ENCODE measurements around the gene COL4A3. TPM values are rescaled to one million over a fixed set of nuclear protein-coding genes. Genes with fewer than 3 reads are reported as not detected.

Gene COL4A3
- total RNA-seq, 1 donor: not detected

DNA sequence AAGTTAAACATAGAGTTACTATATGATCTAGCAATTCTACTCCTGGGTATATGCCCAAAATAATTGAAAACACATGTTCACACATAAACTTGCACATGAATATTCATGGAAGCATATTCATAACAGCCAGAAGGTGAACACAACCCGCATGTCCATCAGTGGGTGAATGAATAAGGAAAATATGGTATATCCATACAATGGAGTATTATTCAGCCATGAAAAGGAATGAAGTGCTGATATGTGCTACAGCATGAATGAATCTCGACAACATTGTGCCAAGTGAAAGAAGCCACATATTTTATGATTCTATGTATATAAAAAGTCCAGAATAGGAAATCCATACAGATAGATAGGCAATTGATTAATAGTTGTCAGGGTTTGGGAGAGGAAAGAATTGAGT, 16.3 kb upstream of the COL4A3 start:
- Histone ChIP-seq H3K4me2 (ENCODE audit: insufficient read depth, low read length) (no peak overlapping the region), H3K4me1 (ENCODE audit: insufficient read depth, low read length) (peaks cover 5% of the 10 kb centered on the region), H3K9me3 (ENCODE audit: low read depth, low read length) (no peaks in the 10 kb centered on the region), H3K4me3 (ENCODE audit: insufficient read depth, low read length) (no peak overlapping the region), H3K36me3 (ENCODE audit: insufficient read depth, low read length) (no peaks in the 10 kb centered on the region), H3K27ac (ENCODE audit: low read depth, low read length) (no peak overlapping the region), H2AFZ (ENCODE audit: low read length) (no peak overlapping the region), H3K27me3 (ENCODE audit: insufficient read depth, low read length) (no peaks in the 10 kb centered on the region), H3K79me2 (ENCODE audit: insufficient read depth, low read length) (no peaks in the 10 kb centered on the region), H4K20me1 (ENCODE audit: insufficient read depth, low read length) (no peaks in the 10 kb centered on the region)
- TF ChIP-seq CTCF (IDR thresholded peaks at IDR 0.05; ENCODE audit: extremely low read depth, low read depth, low read length): no peak
- no peak for DNase-seq (ENCODE audit: insufficient read length, low spot score, missing footprints)

- Histone ChIP-seq H3K27me3 (ENCODE audit: insufficient read depth, low read length) (no peaks in the 10 kb centered on the region), H3K4me1 (ENCODE audit: insufficient read depth, low read length) (peaks cover 14% of the 10 kb centered on the region), H3K36me3 (ENCODE audit: insufficient read depth, low read length) (no peaks in the 10 kb centered on the region), H3K79me2 (ENCODE audit: insufficient read depth, low read length) (no peaks in the 10 kb centered on the region), H3K4me3 (ENCODE audit: insufficient read depth, low read length) (no peak overlapping the region), H4K20me1 (ENCODE audit: insufficient read depth, low read length) (no peaks in the 10 kb centered on the region), H3K9me3 (ENCODE audit: low read depth, low read length) (no peaks in the 10 kb centered on the region), H3K27ac (ENCODE audit: low read depth, low read length) (no peak overlapping the region), H3K4me2 (ENCODE audit: insufficient read depth, low read length) (no peak overlapping the region), H2AFZ (ENCODE audit: low read length) (no peak overlapping the region)
- no peak for TF ChIP-seq CTCF (IDR thresholded peaks at IDR 0.05; ENCODE audit: extremely low read depth, low read depth, low read length)
- no peak for DNase-seq (ENCODE audit: insufficient read length, low spot score, missing footprints)
Observed at GRCh38 chr2:227150222-227150936, 14.0 kb upstream of the COL4A3 start.

DNA sequence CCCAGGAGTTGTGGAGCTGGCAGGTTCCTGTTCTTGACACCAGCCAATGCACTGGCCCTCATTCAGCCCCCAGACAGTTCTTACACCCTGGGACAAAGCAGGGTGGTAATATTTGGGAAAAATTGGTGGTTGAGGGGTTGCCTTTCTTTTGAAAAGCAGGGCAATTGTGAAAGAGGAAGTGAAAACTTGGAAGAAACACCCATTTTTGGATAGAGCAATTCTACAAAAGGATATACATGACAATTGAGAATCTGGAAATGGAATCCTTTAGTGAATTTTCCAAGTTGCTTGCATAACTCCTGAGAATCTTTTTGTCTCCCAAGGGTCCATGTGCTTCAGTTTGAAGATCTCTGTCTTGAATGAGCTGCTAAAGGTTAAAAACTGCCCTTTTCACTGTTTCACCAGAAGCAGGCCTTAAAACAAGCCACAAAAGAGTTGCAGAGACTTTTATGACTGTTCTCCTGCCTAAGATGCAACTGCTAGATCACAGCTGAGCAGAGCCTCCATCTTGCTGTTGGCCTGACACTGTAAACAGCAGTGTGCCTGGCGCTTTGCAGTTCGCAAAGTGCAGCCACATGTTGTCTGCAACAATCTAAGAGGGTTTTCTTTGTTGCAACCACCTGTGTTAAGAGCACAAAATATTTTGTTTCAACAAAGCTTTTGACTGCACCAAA, 12.2 kb upstream of the COL4A3 start:
- no peak for DNase-seq (ENCODE audit: insufficient read length, low spot score, missing footprints)
- Histone ChIP-seq H3K4me3 (ENCODE audit: insufficient read depth, low read length) (no peak overlapping the region), H3K36me3 (ENCODE audit: insufficient read depth, low read length) (no peaks in the 10 kb centered on the region), H3K9me3 (ENCODE audit: low read depth, low read length) (no peaks in the 10 kb centered on the region), H3K4me2 (ENCODE audit: insufficient read depth, low read length) (no peak overlapping the region), H3K27me3 (ENCODE audit: insufficient read depth, low read length) (no peaks in the 10 kb centered on the region), H3K27ac (ENCODE audit: low read depth, low read length) (no peak overlapping the region), H3K79me2 (ENCODE audit: insufficient read depth, low read length) (no peaks in the 10 kb centered on the region), H3K4me1 (ENCODE audit: insufficient read depth, low read length) (peaks cover 13% of the 10 kb centered on the region), H4K20me1 (ENCODE audit: insufficient read depth, low read length) (no peaks in the 10 kb centered on the region), H2AFZ (ENCODE audit: low read length) (no peak overlapping the region)
- TF ChIP-seq CTCF (IDR thresholded peaks at IDR 0.05; ENCODE audit: extremely low read depth, low read depth, low read length): no peak

DNA sequence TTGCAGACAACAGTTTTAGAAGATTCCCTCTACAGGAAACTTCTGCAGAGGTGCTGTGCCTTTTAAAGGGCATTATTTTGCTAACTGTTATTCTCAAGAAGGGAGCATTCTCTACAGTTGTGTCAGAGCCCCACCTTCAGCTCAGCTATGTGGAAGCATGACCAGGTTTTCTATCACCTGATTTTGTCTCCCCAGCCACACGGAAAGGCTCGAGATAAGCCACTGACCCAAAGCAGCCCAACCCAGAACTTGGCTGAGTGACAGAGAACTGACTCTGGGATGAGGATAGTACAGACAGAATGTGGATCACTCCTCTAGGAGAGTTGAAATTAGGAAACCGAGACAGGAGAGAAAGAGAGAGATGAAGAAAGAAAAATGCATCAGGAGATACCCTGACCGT, 11.1 kb upstream of the COL4A3 start:
- no peak overlapping the region for H3K4me2 ChIP-seq (ENCODE audit: insufficient read depth, low read length)
- DNase-seq (ENCODE audit: insufficient read length, low spot score, missing footprints): no peak
- no peaks in the 10 kb centered on the region for H3K79me2 ChIP-seq (ENCODE audit: insufficient read depth, low read length)
- H3K27ac ChIP-seq (ENCODE audit: low read depth, low read length): no peak overlapping the region
- no peak overlapping the region for H2AFZ ChIP-seq (ENCODE audit: low read length)
- no peaks in the 10 kb centered on the region for H4K20me1 ChIP-seq (ENCODE audit: insufficient read depth, low read length)
- H3K4me3 ChIP-seq (ENCODE audit: insufficient read depth, low read length): no peak overlapping the region
- H3K36me3 ChIP-seq (ENCODE audit: insufficient read depth, low read length): no peaks in the 10 kb centered on the region
- H3K27me3 ChIP-seq (ENCODE audit: insufficient read depth, low read length): no peaks in the 10 kb centered on the region
- no peak for TF ChIP-seq CTCF (IDR thresholded peaks at IDR 0.05; ENCODE audit: extremely low read depth, low read depth, low read length)
- peaks cover 12% of the 10 kb centered on the region for H3K4me1 ChIP-seq (ENCODE audit: insufficient read depth, low read length)
- no peaks in the 10 kb centered on the region for H3K9me3 ChIP-seq (ENCODE audit: low read depth, low read length)

Data from osteoblast (primary cell).